ENCODE results near the gene CLEC12A. TPM values are rescaled to one million over a fixed set of nuclear protein-coding genes. Genes with fewer than 3 reads are reported as not detected.
"Not testable (repeated sequence)": the region's sequence is repeated elsewhere in the genome, so short reads cannot be mapped to it uniquely, and the experiment has no call there.

The CLEC12A gene
- total RNA-seq, 1 donor from 2014 or later = not detected

DNA sequence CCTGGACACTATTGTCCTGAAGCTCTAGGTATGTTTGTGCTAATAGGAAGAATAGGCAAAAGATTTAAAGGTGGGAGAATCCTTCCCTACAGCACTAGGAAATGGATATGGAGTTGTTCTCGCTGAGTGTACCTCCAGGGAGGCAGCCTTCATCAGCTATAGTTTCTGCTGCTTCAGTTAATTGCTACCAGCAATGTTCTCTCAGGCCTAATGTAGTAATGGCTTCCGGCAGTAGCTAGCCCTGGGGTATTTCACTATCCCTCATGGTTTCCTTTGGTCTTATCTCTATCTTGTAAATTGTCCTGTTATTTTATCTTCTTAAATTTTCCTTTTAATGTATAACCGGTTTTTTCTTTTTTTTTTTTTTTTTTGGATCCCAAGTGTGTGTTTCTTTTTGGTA is 9.3 kb upstream of the CLEC12A start:
- Mint-ChIP-seq H3K9me3 (ENCODE audit: unreplicated experiment) (peaks cover 2% of the 10 kb centered on the region), H3K27ac (ENCODE audit: unreplicated experiment) (peak overlapping the region; percentile 6)
- no peak overlapping the region for H3K27ac ChIP-seq (ENCODE audit: low read depth, low read length)

DNA sequence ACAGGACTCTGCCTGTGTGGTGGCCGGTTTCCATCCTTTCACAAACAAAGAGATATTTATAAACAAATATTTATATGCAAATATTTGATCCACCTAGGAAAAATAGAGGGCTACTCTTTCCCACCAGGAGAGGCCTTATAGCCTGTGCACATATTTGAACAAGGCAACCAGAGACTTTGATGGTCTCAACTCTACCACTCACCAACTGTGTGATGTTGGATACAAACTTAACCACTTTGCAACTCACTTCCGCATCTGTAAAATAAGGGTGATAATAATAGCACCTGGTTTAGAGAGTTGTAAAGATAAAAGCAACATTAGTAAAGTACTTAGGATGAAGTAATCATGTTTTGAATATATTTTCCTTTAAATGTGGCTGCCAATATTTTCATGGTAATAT is 1.5 kb upstream of the CLEC12A start:
- Mint-ChIP-seq H3K27me3 (ENCODE audit: low read depth, unreplicated experiment) (no peaks in the 10 kb centered on the region), H3K27ac (ENCODE audit: unreplicated experiment) (no peak overlapping the region), H3K4me1 (ENCODE audit: low read depth, unreplicated experiment) (no peaks in the 10 kb centered on the region), H3K9me3 (ENCODE audit: unreplicated experiment) (peaks cover 7% of the 10 kb centered on the region), H3K36me3 (ENCODE audit: low read depth, unreplicated experiment) (no peaks in the 10 kb centered on the region), H3K4me3 (ENCODE audit: unreplicated experiment) (no peak overlapping the region)
- Histone ChIP-seq H3K36me3 (ENCODE audit: insufficient read depth, low read length) (no peaks in the 10 kb centered on the region), H3K79me2 (ENCODE audit: insufficient read depth, low read length) (no peaks in the 10 kb centered on the region), H3K4me3 (ENCODE audit: insufficient read depth, low read depth, low read length) (no peak overlapping the region), H3K27ac (ENCODE audit: low read depth, low read length) (no peak overlapping the region), H3K9ac (ENCODE audit: low read length) (no peak overlapping the region), H3K4me2 (ENCODE audit: low read length) (no peak overlapping the region), H2AFZ (ENCODE audit: low read depth, low read length) (no peak overlapping the region), H3K4me1 (ENCODE audit: insufficient read depth, low read length) (no peaks in the 10 kb centered on the region), H3K27me3 (ENCODE audit: insufficient read depth, low read length) (no peaks in the 10 kb centered on the region), H3K9me3 (ENCODE audit: insufficient read depth, low read depth, low read length) (no peaks in the 10 kb centered on the region), H4K20me1 (ENCODE audit: insufficient read depth, low read length) (no peaks in the 10 kb centered on the region)
- no peak for FAIRE-seq
- TF ChIP-seq EZH2 (IDR thresholded peaks at IDR 0.05; ENCODE audit: insufficient read depth, low read length) = no peak
- TF ChIP-seq CTCF (IDR thresholded peaks at IDR 0.05; ENCODE audit: insufficient read depth, low read depth, low read length) = no peak
- no peak for DNase-seq (ENCODE audit: low read depth)

More for the DNA sequence above, 9.3 kb upstream of the CLEC12A start:
- H3K27me3 Mint-ChIP-seq (ENCODE audit: low read depth, unreplicated experiment) = no peaks in the 10 kb centered on the region
- no peak overlapping the region for H3K4me3 Mint-ChIP-seq (ENCODE audit: unreplicated experiment)
- TF ChIP-seq CTCF (IDR thresholded peaks at IDR 0.05; ENCODE audit: insufficient read depth, low read depth, low read length) (no peak), EZH2 (IDR thresholded peaks at IDR 0.05; ENCODE audit: insufficient read depth, low read length) (no peak)
- no peak overlapping the region for H2AFZ ChIP-seq (ENCODE audit: low read depth, low read length)
- no peak overlapping the region for H3K4me3 ChIP-seq (ENCODE audit: insufficient read depth, low read depth, low read length)
- no peaks in the 10 kb centered on the region for H3K79me2 ChIP-seq (ENCODE audit: insufficient read depth, low read length)
- no peaks in the 10 kb centered on the region for H3K4me1 ChIP-seq (ENCODE audit: insufficient read depth, low read length)
- no peak for FAIRE-seq
- no peaks in the 10 kb centered on the region for H3K36me3 Mint-ChIP-seq (ENCODE audit: low read depth, unreplicated experiment)
- H3K36me3 ChIP-seq (ENCODE audit: insufficient read depth, low read length) = no peaks in the 10 kb centered on the region
- H3K4me1 Mint-ChIP-seq (ENCODE audit: low read depth, unreplicated experiment) = peaks cover 10% of the 10 kb centered on the region
- H3K9ac ChIP-seq (ENCODE audit: low read length) = no peak overlapping the region
- H3K27me3 ChIP-seq (ENCODE audit: insufficient read depth, low read length) = no peaks in the 10 kb centered on the region
- H4K20me1 ChIP-seq (ENCODE audit: insufficient read depth, low read length) = no peaks in the 10 kb centered on the region
- no peak for DNase-seq (ENCODE audit: low read depth)
- H3K9me3 ChIP-seq (ENCODE audit: insufficient read depth, low read depth, low read length) = no peaks in the 10 kb centered on the region
- no peak overlapping the region for H3K4me2 ChIP-seq (ENCODE audit: low read length)

- no peak overlapping the region for H3K27ac Mint-ChIP-seq (ENCODE audit: unreplicated experiment)
- no peaks in the 10 kb centered on the region for H3K9me3 ChIP-seq (ENCODE audit: insufficient read depth, low read depth, low read length)
- H3K4me3 ChIP-seq (ENCODE audit: insufficient read depth, low read depth, low read length) = no peak overlapping the region
- no peaks in the 10 kb centered on the region for H3K27me3 ChIP-seq (ENCODE audit: insufficient read depth, low read length)
- H3K4me1 Mint-ChIP-seq (ENCODE audit: low read depth, unreplicated experiment) = no peaks in the 10 kb centered on the region
- H3K36me3 ChIP-seq (ENCODE audit: insufficient read depth, low read length) = no peaks in the 10 kb centered on the region
- no peaks in the 10 kb centered on the region for H4K20me1 ChIP-seq (ENCODE audit: insufficient read depth, low read length)
- H3K27ac ChIP-seq (ENCODE audit: low read depth, low read length) = no peak overlapping the region
- H3K4me2 ChIP-seq (ENCODE audit: low read length) = no peak overlapping the region
- no peak overlapping the region for H3K4me3 Mint-ChIP-seq (ENCODE audit: unreplicated experiment)
- no peak overlapping the region for H3K9ac ChIP-seq (ENCODE audit: low read length)
- FAIRE-seq = no peak
- DNase-seq (ENCODE audit: low read depth) = no peak
- TF ChIP-seq EZH2 (IDR thresholded peaks at IDR 0.05; ENCODE audit: insufficient read depth, low read length) (no peak), CTCF (IDR thresholded peaks at IDR 0.05; ENCODE audit: insufficient read depth, low read depth, low read length) (no peak)
- H3K27me3 Mint-ChIP-seq (ENCODE audit: low read depth, unreplicated experiment) = no peaks in the 10 kb centered on the region
- H3K9me3 Mint-ChIP-seq (ENCODE audit: unreplicated experiment) = peaks cover 5% of the 10 kb centered on the region
- no peak overlapping the region for H2AFZ ChIP-seq (ENCODE audit: low read depth, low read length)
- H3K79me2 ChIP-seq (ENCODE audit: insufficient read depth, low read length) = no peaks in the 10 kb centered on the region
- H3K4me1 ChIP-seq (ENCODE audit: insufficient read depth, low read length) = no peaks in the 10 kb centered on the region
- H3K36me3 Mint-ChIP-seq (ENCODE audit: low read depth, unreplicated experiment) = no peaks in the 10 kb centered on the region
Observed at GRCh38 chr12:9973949-9974348, 2.7 kb downstream of the CLEC12A start.

- H3K36me3 Mint-ChIP-seq (ENCODE audit: low read depth, unreplicated experiment); H3K4me3 ChIP-seq (ENCODE audit: insufficient read depth, low read depth, low read length); H3K9me3 Mint-ChIP-seq (ENCODE audit: unreplicated experiment); H3K27me3 Mint-ChIP-seq (ENCODE audit: low read depth, unreplicated experiment); H3K4me3 Mint-ChIP-seq (ENCODE audit: unreplicated experiment); H3K79me2 ChIP-seq (ENCODE audit: insufficient read depth, low read length); H3K36me3 ChIP-seq (ENCODE audit: insufficient read depth, low read length); H4K20me1 ChIP-seq (ENCODE audit: insufficient read depth, low read length); H3K9me3 ChIP-seq (ENCODE audit: insufficient read depth, low read depth, low read length); H2AFZ ChIP-seq (ENCODE audit: low read depth, low read length); H3K4me1 ChIP-seq (ENCODE audit: insufficient read depth, low read length); H3K27me3 ChIP-seq (ENCODE audit: insufficient read depth, low read length); H3K4me1 Mint-ChIP-seq (ENCODE audit: low read depth, unreplicated experiment); H3K4me2 ChIP-seq (ENCODE audit: low read length); H3K27ac ChIP-seq (ENCODE audit: low read depth, low read length); DNase-seq (ENCODE audit: low read depth); FAIRE-seq; H3K9ac ChIP-seq (ENCODE audit: low read length); H3K27ac Mint-ChIP-seq (ENCODE audit: unreplicated experiment): not testable (repeated sequence)
Observed at GRCh38 chr12:9974731-9975130, 3.5 kb downstream of the CLEC12A start.
